ENCODE measurements around the gene SERPINE3. TPM values are rescaled to one million over a fixed set of nuclear protein-coding genes. Genes with fewer than 3 reads are reported as not detected.

SERPINE3 gene
- total RNA-seq, 1 experiment from 2014 or later: 0.59 TPM

DNA sequence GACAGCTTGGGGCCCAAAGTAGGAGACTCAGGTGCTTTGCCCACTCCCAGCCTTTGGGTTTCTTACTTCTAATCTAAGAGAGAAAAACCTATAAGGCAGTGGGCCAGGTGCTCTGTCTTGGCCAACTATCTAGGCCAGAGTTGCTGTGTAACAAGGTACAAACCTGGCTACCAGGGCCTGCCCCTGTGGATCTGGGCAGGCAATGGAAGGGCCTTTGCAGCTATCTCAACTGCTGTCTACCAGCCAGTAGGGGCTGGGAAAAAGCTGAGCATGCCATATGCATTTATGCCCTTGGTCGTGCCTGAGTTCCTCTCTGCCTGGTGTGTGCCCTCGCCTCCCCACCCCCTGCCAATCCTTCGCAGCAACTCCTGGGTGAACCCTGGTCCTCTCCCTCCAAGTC, 16.7 kb upstream of the SERPINE3 start:
- no peak overlapping the region for H3K27ac Mint-ChIP-seq
- POLR2A ChIA-PET: interaction anchor here (0.9 kb wide), 1 partner anchor 23 kb away, joined by 3 read pairs; no protein-coding TSS in a partner anchor
- H3K27me3 Mint-ChIP-seq (ENCODE audit: low read depth): peaks cover 10% of the 10 kb centered on the region; the same call in 1 of the 2 replicates

DNA sequence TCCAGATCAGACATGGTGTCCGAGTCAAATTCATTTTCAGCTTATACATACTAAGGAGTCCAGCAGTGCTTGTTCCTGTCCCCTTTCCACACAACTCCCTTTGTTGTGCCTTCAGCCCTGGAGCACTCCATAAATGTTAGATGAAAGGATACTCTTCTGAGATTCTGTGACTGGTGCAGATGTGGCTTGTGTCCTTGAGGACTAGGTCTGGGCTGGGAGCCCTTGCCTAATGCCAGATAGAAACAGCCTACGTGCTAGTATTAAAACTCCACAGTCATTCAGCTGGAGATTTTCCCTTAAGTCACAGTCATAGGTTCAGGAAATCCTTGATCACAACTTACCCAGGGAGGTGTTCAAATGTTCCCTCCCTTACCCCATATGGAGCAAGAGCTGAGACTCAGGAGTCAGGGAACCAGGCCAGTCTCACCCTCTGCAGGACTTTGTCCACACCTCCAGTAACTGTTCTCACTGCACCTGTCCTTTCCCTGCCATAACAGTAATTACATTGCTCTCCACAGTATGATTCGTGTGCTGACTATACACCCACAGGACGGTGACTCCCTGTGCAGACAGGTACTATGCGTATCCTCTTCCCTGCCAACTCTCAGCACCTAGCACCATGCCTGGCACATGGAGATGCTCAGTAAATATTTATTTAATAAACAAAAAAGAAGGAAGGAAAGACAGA, 15.5 kb upstream of the SERPINE3 start:
- DNase-seq (ENCODE audit: low spot score) (no peak), ATAC-seq (no peak)
- Mint-ChIP-seq H3K9me3 (no peaks in the 10 kb centered on the region), H3K27ac (0 out of 2 replicates have a peak overlapping the region, but pooled peaks have one; percentile 2), H3K4me3 (no peak overlapping the region), H3K36me3 (no peaks in the 10 kb centered on the region), H3K4me1 (peaks cover 51% of the 10 kb centered on the region), H3K27me3 (ENCODE audit: low read depth) (peaks cover 7% of the 10 kb centered on the region; the same call in 1 of the 2 replicates)
- ChIA-PET CTCF (interaction anchor here (1.0 to 1.9 kb wide), 4 partner anchors 21 to 198 kb away, joined by 3 to 10 read pairs (median 4); no protein-coding TSS in a partner anchor), POLR2A (no interaction called here)
- TF ChIP-seq NR1H2 (CRISPR knock-in tag; IDR thresholded peaks at IDR 0.05) (no peak), HMGA2 (CRISPR knock-in tag; IDR thresholded peaks at IDR 0.05) (no peak), ZNF671 (CRISPR knock-in tag; IDR thresholded peaks at IDR 0.05) (no peak), NFE2L1 (CRISPR knock-in tag; IDR thresholded peaks at IDR 0.05) (no peak), JAZF1 (CRISPR knock-in tag; IDR thresholded peaks at IDR 0.05) (no peak), ZBTB21 (CRISPR knock-in tag; IDR thresholded peaks at IDR 0.05; ENCODE audit: borderline replicate concordance) (no peak)
- TF ChIP-seq, protein P1, sequence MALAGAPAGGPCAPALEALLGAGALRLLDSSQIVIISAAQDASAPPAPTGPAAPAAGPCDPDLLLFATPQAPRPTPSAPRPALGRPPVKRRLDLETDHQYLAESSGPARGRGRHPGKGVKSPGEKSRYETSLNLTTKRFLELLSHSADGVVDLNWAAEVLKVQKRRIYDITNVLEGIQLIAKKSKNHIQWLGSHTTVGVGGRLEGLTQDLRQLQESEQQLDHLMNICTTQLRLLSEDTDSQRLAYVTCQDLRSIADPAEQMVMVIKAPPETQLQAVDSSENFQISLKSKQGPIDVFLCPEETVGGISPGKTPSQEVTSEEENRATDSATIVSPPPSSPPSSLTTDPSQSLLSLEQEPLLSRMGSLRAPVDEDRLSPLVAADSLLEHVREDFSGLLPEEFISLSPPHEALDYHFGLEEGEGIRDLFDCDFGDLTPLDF (CRISPR knock-in tag; IDR thresholded peaks at IDR 0.05): no peak
- TF ChIP-seq, protein P2, sequence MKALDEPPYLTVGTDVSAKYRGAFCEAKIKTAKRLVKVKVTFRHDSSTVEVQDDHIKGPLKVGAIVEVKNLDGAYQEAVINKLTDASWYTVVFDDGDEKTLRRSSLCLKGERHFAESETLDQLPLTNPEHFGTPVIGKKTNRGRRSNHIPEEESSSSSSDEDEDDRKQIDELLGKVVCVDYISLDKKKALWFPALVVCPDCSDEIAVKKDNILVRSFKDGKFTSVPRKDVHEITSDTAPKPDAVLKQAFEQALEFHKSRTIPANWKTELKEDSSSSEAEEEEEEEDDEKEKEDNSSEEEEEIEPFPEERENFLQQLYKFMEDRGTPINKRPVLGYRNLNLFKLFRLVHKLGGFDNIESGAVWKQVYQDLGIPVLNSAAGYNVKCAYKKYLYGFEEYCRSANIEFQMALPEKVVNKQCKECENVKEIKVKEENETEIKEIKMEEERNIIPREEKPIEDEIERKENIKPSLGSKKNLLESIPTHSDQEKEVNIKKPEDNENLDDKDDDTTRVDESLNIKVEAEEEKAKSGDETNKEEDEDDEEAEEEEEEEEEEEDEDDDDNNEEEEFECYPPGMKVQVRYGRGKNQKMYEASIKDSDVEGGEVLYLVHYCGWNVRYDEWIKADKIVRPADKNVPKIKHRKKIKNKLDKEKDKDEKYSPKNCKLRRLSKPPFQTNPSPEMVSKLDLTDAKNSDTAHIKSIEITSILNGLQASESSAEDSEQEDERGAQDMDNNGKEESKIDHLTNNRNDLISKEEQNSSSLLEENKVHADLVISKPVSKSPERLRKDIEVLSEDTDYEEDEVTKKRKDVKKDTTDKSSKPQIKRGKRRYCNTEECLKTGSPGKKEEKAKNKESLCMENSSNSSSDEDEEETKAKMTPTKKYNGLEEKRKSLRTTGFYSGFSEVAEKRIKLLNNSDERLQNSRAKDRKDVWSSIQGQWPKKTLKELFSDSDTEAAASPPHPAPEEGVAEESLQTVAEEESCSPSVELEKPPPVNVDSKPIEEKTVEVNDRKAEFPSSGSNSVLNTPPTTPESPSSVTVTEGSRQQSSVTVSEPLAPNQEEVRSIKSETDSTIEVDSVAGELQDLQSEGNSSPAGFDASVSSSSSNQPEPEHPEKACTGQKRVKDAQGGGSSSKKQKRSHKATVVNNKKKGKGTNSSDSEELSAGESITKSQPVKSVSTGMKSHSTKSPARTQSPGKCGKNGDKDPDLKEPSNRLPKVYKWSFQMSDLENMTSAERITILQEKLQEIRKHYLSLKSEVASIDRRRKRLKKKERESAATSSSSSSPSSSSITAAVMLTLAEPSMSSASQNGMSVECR (CRISPR knock-in tag; IDR thresholded peaks at IDR 0.05; ENCODE audit: borderline replicate concordance): no peak
- TF ChIP-seq, protein P3, sequence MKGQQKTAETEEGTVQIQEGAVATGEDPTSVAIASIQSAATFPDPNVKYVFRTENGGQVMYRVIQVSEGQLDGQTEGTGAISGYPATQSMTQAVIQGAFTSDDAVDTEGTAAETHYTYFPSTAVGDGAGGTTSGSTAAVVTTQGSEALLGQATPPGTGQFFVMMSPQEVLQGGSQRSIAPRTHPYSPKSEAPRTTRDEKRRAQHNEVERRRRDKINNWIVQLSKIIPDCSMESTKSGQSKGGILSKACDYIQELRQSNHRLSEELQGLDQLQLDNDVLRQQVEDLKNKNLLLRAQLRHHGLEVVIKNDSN (CRISPR knock-in tag; IDR thresholded peaks at IDR 0.05): no peak
- TF ChIP-seq, protein P4, sequence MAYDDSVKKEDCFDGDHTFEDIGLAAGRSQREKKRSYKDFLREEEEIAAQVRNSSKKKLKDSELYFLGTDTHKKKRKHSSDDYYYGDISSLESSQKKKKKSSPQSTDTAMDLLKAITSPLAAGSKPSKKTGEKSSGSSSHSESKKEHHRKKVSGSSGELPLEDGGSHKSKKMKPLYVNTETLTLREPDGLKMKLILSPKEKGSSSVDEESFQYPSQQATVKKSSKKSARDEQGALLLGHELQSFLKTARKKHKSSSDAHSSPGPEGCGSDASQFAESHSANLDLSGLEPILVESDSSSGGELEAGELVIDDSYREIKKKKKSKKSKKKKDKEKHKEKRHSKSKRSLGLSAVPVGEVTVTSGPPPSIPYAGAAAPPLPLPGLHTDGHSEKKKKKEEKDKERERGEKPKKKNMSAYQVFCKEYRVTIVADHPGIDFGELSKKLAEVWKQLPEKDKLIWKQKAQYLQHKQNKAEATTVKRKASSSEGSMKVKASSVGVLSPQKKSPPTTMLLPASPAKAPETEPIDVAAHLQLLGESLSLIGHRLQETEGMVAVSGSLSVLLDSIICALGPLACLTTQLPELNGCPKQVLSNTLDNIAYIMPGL (CRISPR knock-in tag; IDR thresholded peaks at IDR 0.05): no peak
- TF ChIP-seq, protein P5, sequence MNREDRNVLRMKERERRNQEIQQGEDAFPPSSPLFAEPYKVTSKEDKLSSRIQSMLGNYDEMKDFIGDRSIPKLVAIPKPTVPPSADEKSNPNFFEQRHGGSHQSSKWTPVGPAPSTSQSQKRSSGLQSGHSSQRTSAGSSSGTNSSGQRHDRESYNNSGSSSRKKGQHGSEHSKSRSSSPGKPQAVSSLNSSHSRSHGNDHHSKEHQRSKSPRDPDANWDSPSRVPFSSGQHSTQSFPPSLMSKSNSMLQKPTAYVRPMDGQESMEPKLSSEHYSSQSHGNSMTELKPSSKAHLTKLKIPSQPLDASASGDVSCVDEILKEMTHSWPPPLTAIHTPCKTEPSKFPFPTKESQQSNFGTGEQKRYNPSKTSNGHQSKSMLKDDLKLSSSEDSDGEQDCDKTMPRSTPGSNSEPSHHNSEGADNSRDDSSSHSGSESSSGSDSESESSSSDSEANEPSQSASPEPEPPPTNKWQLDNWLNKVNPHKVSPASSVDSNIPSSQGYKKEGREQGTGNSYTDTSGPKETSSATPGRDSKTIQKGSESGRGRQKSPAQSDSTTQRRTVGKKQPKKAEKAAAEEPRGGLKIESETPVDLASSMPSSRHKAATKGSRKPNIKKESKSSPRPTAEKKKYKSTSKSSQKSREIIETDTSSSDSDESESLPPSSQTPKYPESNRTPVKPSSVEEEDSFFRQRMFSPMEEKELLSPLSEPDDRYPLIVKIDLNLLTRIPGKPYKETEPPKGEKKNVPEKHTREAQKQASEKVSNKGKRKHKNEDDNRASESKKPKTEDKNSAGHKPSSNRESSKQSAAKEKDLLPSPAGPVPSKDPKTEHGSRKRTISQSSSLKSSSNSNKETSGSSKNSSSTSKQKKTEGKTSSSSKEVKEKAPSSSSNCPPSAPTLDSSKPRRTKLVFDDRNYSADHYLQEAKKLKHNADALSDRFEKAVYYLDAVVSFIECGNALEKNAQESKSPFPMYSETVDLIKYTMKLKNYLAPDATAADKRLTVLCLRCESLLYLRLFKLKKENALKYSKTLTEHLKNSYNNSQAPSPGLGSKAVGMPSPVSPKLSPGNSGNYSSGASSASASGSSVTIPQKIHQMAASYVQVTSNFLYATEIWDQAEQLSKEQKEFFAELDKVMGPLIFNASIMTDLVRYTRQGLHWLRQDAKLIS (CRISPR knock-in tag; IDR thresholded peaks at IDR 0.05; ENCODE audit: borderline replicate concordance): no peak

More for the DNA sequence above, 16.7 kb upstream of the SERPINE3 start:
- Mint-ChIP-seq H3K9me3 (no peaks in the 10 kb centered on the region), H3K4me3 (no peak overlapping the region), H3K4me1 (peaks cover 41% of the 10 kb centered on the region), H3K36me3 (no peaks in the 10 kb centered on the region)
- DNase-seq (ENCODE audit: low spot score): no peak
- ATAC-seq: peak; percentile 46
- CTCF ChIA-PET: interaction anchor here (1.0 to 1.4 kb wide), 2 partner anchors 14 to 112 kb away, joined by 3 read pairs; no protein-coding TSS in a partner anchor
- TF ChIP-seq JUN (CRISPR knock-in tag; IDR thresholded peaks at IDR 0.05): no peak
- no peak for TF ChIP-seq SMAD4 (CRISPR knock-in tag; IDR thresholded peaks at IDR 0.05)
- TF ChIP-seq ELF4 (CRISPR knock-in tag; IDR thresholded peaks at IDR 0.05; ENCODE audit: low read depth): no peak
- no peak for TF ChIP-seq IRF2 (CRISPR knock-in tag; IDR thresholded peaks at IDR 0.05; ENCODE audit: borderline replicate concordance, low read depth)
- TF ChIP-seq MXD4 (CRISPR knock-in tag; IDR thresholded peaks at IDR 0.05; ENCODE audit: borderline replicate concordance): no peak
- TF ChIP-seq, protein P6, sequence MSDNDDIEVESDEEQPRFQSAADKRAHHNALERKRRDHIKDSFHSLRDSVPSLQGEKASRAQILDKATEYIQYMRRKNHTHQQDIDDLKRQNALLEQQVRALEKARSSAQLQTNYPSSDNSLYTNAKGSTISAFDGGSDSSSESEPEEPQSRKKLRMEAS (CRISPR knock-in tag; IDR thresholded peaks at IDR 0.05): no peak
- TF ChIP-seq ATF1 (CRISPR knock-in tag; IDR thresholded peaks at IDR 0.05): no peak
- TF ChIP-seq ESRRA (CRISPR knock-in tag; IDR thresholded peaks at IDR 0.05; ENCODE audit: borderline replicate concordance): no peak
- no peak for TF ChIP-seq TP53 (CRISPR knock-in tag; IDR thresholded peaks at IDR 0.05)
- no peak for TF ChIP-seq NR2C2 (CRISPR knock-in tag; IDR thresholded peaks at IDR 0.05)
- TF ChIP-seq NR3C1 (CRISPR knock-in tag; conservative IDR thresholded peaks at IDR 0.05; ENCODE audit: low read depth): no peak
- no peak for TF ChIP-seq ZNF219 (CRISPR knock-in tag; IDR thresholded peaks at IDR 0.05; ENCODE audit: borderline replicate concordance)
- no peak for TF ChIP-seq RELA (CRISPR knock-in tag; IDR thresholded peaks at IDR 0.05; ENCODE audit: borderline replicate concordance)
- TF ChIP-seq NFATC4 (CRISPR knock-in tag; IDR thresholded peaks at IDR 0.05): no peak
- no peak for TF ChIP-seq ZNF121 (CRISPR knock-in tag; IDR thresholded peaks at IDR 0.05)
- TF ChIP-seq, protein P7, sequence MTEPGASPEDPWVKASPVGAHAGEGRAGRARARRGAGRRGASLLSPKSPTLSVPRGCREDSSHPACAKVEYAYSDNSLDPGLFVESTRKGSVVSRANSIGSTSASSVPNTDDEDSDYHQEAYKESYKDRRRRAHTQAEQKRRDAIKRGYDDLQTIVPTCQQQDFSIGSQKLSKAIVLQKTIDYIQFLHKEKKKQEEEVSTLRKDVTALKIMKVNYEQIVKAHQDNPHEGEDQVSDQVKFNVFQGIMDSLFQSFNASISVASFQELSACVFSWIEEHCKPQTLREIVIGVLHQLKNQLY (CRISPR knock-in tag; IDR thresholded peaks at IDR 0.05): no peak
- TF ChIP-seq CREB1 (CRISPR knock-in tag; IDR thresholded peaks at IDR 0.05): no peak

All from WTC11 (cell line).